ENCODE measurements around the gene SMIM5. TPM values are rescaled to one million over a fixed set of nuclear protein-coding genes. Genes with fewer than 3 reads are reported as not detected.
A peak's percentile ranks its signal among the peaks of the same experiment; 100 is the strongest.

Gene SMIM5
- total RNA-seq, 1 donor from 2014 or later, result 1.7 TPM

DNA sequence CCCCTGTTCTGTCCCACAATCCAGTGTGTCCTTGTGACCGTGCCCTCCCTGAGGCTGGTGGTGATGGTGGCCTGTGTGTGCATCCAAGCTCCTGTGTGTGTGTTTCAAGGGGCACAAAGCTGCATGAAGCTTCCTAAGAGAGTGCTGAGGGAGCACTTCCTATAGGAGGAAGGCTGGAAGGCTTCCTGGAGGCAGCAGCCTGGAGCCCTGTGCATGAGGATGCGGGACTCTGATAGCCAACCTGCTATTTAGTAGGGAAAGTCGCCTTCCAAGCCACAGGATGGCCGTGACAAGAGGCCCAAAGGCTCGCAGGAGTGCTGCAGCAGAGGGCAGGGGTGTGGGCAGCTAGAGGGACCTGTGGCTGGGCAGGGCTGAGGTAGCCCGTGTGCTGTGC is 37.3 kb upstream of the SMIM5 start:
- CTCF ChIA-PET, result no interaction called here
- no peak for ATAC-seq (ENCODE audit: low read depth)
- intact Hi-C loops (cut with micrococcal nuclease), result no loop called here
- H3K4me1 Mint-ChIP-seq, result peaks cover 2% of the 10 kb centered on the region
- POLR2A ChIA-PET, result no interaction called here
- H3K36me3 Mint-ChIP-seq (ENCODE audit: low read depth), result peaks cover 2% of the 10 kb centered on the region
- H3K27me3 Mint-ChIP-seq, result no peaks in the 10 kb centered on the region
- H3K9me3 Mint-ChIP-seq, result no peaks in the 10 kb centered on the region
- no peak for TF ChIP-seq CTCF (IDR thresholded peaks at IDR 0.05)
- H3K27ac Mint-ChIP-seq, result no peak overlapping the region
- no peak for DNase-seq
- H3K4me3 Mint-ChIP-seq, result no peak overlapping the region

DNA sequence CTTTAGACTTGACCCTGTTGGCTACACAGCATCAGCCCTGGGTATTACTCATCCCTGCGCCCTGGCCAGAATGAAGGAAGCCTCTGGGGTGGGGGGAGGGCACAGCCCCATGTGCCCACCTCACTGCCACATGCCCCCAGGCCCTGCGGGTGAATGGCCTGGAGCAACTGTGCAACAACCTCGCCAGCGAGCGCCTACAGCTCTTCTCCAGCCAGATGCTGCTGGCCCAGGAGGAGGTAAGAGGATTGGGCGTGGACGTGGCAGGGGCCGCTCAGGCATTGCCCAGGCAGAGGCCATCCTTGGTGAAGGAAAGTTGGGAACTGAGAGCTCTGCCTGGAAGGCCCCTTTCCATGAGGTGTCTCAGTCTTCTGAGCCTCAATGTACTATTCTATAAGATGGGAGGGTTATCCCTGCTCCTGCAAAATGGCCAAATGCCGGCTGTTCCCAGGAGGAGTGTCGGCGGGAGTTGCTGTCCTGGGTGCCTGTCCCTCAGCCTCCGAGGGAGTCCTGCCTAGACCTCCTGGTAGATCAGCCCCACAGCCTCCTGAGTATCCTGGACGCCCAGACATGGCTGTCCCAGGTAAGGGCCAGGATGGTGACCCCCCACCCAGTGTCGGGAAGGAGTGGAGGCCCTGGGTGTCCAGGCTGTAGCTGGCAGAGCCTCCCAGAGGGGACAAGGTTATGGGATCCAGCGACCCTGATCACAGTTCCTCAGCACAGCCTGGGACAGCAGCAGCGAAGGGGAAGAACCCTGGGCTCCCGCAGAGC is 36.7 kb upstream of the SMIM5 start:
- H3K9me3 Mint-ChIP-seq, result no peaks in the 10 kb centered on the region
- H3K27me3 Mint-ChIP-seq, result no peaks in the 10 kb centered on the region
- no peak for ATAC-seq (ENCODE audit: low read depth)

DNA sequence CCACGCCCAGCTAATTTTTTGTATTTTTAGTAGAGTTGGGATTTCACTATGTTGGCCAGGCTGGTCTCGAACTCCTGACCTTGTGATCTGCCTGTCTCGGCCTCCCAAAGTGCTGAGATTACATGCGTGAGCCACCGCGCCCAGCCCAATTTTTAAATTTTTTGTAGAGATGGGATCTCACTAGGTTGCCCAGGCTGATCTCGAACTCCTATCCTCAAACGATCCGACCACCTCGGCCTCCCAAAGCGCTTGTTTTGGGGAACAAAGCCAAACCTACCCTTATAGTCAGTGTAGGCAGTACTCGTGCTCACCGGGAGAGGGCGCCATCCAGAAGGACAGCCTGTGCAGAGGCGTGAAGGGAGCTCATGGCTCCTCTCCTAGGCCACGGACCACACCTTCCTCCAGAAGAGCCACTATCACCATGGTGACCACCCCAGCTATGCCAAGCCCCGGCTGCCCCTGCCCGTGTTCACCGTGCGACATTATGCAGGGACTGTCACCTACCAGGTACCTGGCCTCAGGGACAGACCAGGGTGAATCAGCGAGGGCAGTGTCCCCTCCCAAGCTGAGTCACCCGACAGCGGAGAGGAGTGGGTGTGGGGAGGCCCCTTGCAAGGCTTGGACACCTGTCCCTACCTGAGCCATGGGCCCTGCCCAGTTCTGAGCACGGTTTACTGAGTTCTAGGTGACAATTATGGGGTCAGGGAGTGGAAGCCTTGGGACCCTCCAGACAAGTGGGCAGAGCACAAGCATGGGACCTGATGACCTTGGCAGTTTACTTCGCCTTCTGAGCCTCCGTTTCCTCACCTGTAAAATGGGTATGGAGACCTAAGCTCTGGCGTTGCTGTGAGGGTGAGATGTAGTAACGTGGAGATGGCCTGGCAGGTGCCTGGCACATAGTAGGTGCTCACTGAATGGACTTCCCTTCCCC is 31.9 kb upstream of the SMIM5 start:
- no peaks in the 10 kb centered on the region for H3K4me1 Mint-ChIP-seq
- no peak overlapping the region for H3K27ac Mint-ChIP-seq
- no peaks in the 10 kb centered on the region for H3K27me3 Mint-ChIP-seq
- no peaks in the 10 kb centered on the region for H3K36me3 Mint-ChIP-seq (ENCODE audit: low read depth)
- no peaks in the 10 kb centered on the region for H3K9me3 Mint-ChIP-seq
- DNase-seq (peak; percentile 51), ATAC-seq (ENCODE audit: low read depth) (peak; percentile 87)
- POLR2A ChIA-PET, result interaction anchor here (0.7 kb wide), 1 partner anchor 148 kb away, joined by 3 read pairs; no protein-coding TSS in a partner anchor
- intact Hi-C loops (cut with micrococcal nuclease), result loop anchor here (1.0 kb wide), 1 partner anchor 149 kb away; no protein-coding TSS in a partner anchor
- no peak for TF ChIP-seq CTCF (IDR thresholded peaks at IDR 0.05)
- CTCF ChIA-PET, result interaction anchor here (0.7 to 3.3 kb wide), 10 partner anchors 16 to 152 kb away, joined by 3 to 28 read pairs (median 4); no protein-coding TSS in a partner anchor
- no peak overlapping the region for H3K4me3 Mint-ChIP-seq

More for the DNA sequence above, 36.7 kb upstream of the SMIM5 start:
- peaks cover under 1% of the 10 kb centered on the region for H3K36me3 Mint-ChIP-seq (ENCODE audit: low read depth)
- no peak overlapping the region for H3K4me3 Mint-ChIP-seq
- no peak for TF ChIP-seq CTCF (IDR thresholded peaks at IDR 0.05)
- no peaks in the 10 kb centered on the region for H3K4me1 Mint-ChIP-seq
- intact Hi-C loops (cut with micrococcal nuclease), result no loop called here
- POLR2A ChIA-PET, result no interaction called here
- DNase-seq, result no peak
- H3K27ac Mint-ChIP-seq, result no peak overlapping the region
- CTCF ChIA-PET, result no interaction called here

DNA sequence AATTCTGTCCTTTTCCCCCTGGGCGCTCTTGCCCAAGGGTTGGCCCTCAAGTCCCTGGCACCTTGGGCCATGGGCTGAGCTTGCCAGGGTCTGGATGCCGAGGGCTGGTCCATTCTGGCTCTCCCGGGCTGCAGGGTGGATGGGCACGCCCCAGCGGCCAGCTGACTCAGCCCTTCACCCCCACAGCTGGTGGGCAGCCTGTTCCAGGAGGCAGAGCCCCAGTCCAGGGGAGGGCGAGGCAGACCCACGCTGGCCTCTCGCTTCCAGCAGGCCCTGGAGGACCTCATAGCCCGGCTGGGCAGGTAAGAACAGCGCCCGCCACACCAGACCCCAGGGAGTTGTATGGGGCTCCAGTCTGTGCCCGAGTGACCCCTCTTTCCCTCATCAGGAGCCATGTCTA is 30.6 kb upstream of the SMIM5 start:
- no peaks in the 10 kb centered on the region for H3K27me3 Mint-ChIP-seq

More for the DNA sequence above, 30.6 kb upstream of the SMIM5 start:
- Mint-ChIP-seq H3K4me3 (no peak overlapping the region), H3K36me3 (ENCODE audit: low read depth) (peaks cover 4% of the 10 kb centered on the region), H3K9me3 (no peaks in the 10 kb centered on the region), H3K4me1 (no peaks in the 10 kb centered on the region), H3K27ac (no peak overlapping the region)
- CTCF ChIA-PET, result interaction anchor here (0.9 to 2.8 kb wide), 4 partner anchors 15 to 151 kb away, joined by 4 to 11 read pairs (median 6); partner anchors contain the start of gene SMIM5
- intact Hi-C loops (cut with micrococcal nuclease), result no loop called here
- TF ChIP-seq CTCF (IDR thresholded peaks at IDR 0.05), result no peak
- ATAC-seq (ENCODE audit: low read depth) (no peak), DNase-seq (no peak)
- POLR2A ChIA-PET, result interaction anchor here (0.7 kb wide), 1 partner anchor 147 kb away, joined by 3 read pairs; no protein-coding TSS in a partner anchor
